Neural cell (in vitro differentiated cells): ENCODE results near the gene WWTR1. TPM values are rescaled to one million over a fixed set of nuclear protein-coding genes. Genes with fewer than 3 reads are reported as not detected.

Experiments
- H2AFZ ChIP-seq: fragments of 200-600, 300-800 bp; sonication (generic), shearing (Covaris generic); 2 replicates; pipeline ENCODE4 v1.6.0; 2014; ENCODE audit warnings: low read depth, mild to moderate bottlenecking, antibody characterized with exemption, low read length, moderate library complexity
- H3F3A ChIP-seq: fragments of 200-600 bp; shearing (Covaris generic); 2 replicates; pipeline ENCODE4 v1.6.1; 2016; ENCODE audit warnings: mild to moderate bottlenecking, moderate library complexity, mixed read lengths, antibody characterized with exemption, low read length; ENCODE audit not compliant: insufficient read depth, poor library complexity, severe bottlenecking
- H3K27ac ChIP-seq: fragments of 200-600, 300-800 bp; sonication (generic), shearing (Covaris generic); 2 replicates; pipeline ENCODE4 v1.5.1; 2014; ENCODE audit warnings: mild to moderate bottlenecking, low read length, moderate library complexity
- H3K27me3 ChIP-seq: fragments of 300-800, 200-600 bp; sonication (generic), shearing (Covaris generic); 2 replicates; pipeline ENCODE4 v1.6.0; 2014; ENCODE audit warnings: mild to moderate bottlenecking, low read depth, low read length, moderate library complexity; ENCODE audit not compliant: insufficient read depth
- H3K36me3 ChIP-seq: fragments of 300-800, 200-600 bp; sonication (generic), shearing (Covaris generic); 2 replicates; pipeline ENCODE4 v1.5.1; 2014; ENCODE audit warnings: mild to moderate bottlenecking, antibody characterized with exemption, low read length, moderate library complexity; ENCODE audit not compliant: insufficient read depth
- H3K4me2 ChIP-seq: fragments of 300-800, 200-600 bp; sonication (generic), shearing (Covaris generic); 2 replicates; pipeline ENCODE4 v1.6.0; 2014; ENCODE audit warnings: mild to moderate bottlenecking, low read length
- H3K4me3 ChIP-seq: fragments of 300-800, 200-600 bp; sonication (generic), shearing (Covaris generic); 2 replicates; pipeline ENCODE4 v1.5.1; 2014; ENCODE audit warnings: mild to moderate bottlenecking, low read length, moderate library complexity
- H3K79me2 ChIP-seq: fragments of 200-600 bp; shearing (Covaris generic); replicated peaks from 2 replicates; pipeline ENCODE4 v1.6.0; 2014; ENCODE audit warnings: mild to moderate bottlenecking, low read length, moderate library complexity; ENCODE audit not compliant: insufficient read depth
- H3K9ac ChIP-seq: fragments of 300-800, 200-600 bp; sonication (generic), shearing (Covaris generic); 2 replicates; pipeline ENCODE4 v1.6.1; 2016; ENCODE audit warnings: mild to moderate bottlenecking, low read length, mixed read lengths
- H3K9me2 ChIP-seq: fragments of 200-600 bp; shearing (Covaris generic); 2 replicates; pipeline ENCODE4 v1.6.1; 2016; ENCODE audit warnings: mild to moderate bottlenecking, low read length, mixed read lengths; ENCODE audit not compliant: insufficient read depth
- H3K9me3 ChIP-seq: fragments of 200-600, 300-800 bp; sonication (generic), shearing (Covaris generic); 2 replicates; pipeline ENCODE4 v1.6.1; 2016; ENCODE audit warnings: mild to moderate bottlenecking, mixed run types, low read length, moderate library complexity, mixed read lengths
- H4K20me1 ChIP-seq: fragments of 200-600 bp; shearing (Covaris generic); 2 replicates; pipeline ENCODE4 v1.6.1; 2016; ENCODE audit warnings: mild to moderate bottlenecking, mixed run types; ENCODE audit not compliant: insufficient read depth
- EP300 ChIP-seq: fragments of 450-650 bp; conservative IDR thresholded peaks from 2 replicates; pipeline ENCODE4 v1.6.1; 2014; ENCODE audit warnings: antibody characterized with exemption, mild to moderate bottlenecking, moderate library complexity; ENCODE audit not compliant: poor library complexity, severe bottlenecking
- EZH2 ChIP-seq: fragments of 200-600, 300-800 bp; shearing (Covaris generic), sonication (generic); IDR thresholded peaks from 2 replicates; pipeline ENCODE4 v1.6.1; 2014; ENCODE audit warnings: antibody characterized with exemption, low read length, borderline replicate concordance, mild to moderate bottlenecking; ENCODE audit not compliant: insufficient read depth, poor library complexity, severe bottlenecking
- MXI1 ChIP-seq: fragments of 450-650 bp; conservative IDR thresholded peaks from 2 replicates; pipeline ENCODE4 v1.6.1; 2014; ENCODE audit warnings: antibody characterized with exemption, mild to moderate bottlenecking; ENCODE audit not compliant: poor library complexity, severe bottlenecking
- POLR2AphosphoS5 ChIP-seq: IDR thresholded peaks from 2 replicates; pipeline ENCODE4 v1.6.1; 2012
- RAD21 ChIP-seq: fragments of 450-650 bp; conservative IDR thresholded peaks from 2 replicates; pipeline ENCODE4 v1.6.1; 2014; ENCODE audit warnings: antibody characterized with exemption, mild to moderate bottlenecking, moderate library complexity
- SMC3 ChIP-seq: fragments of 450-650 bp; conservative IDR thresholded peaks from 2 replicates; pipeline ENCODE4 v1.6.1; 2014; ENCODE audit warnings: antibody characterized with exemption, mild to moderate bottlenecking, moderate library complexity; ENCODE audit not compliant: poor library complexity
- TAF1 ChIP-seq: IDR thresholded peaks from 2 replicates; pipeline ENCODE4 v1.6.1; 2012; ENCODE audit warnings: low read depth
- polyA plus RNA-seq: library from polyadenylated mRNA; depleted of rRNA; stranded (reverse); fragments of >200 nt; gene quantifications from 2 replicates; pipeline ENCODE4 v1.2.3, GENCODE V29; 2014
- TF ChIP-seq, protein P1 (sequence below): fragments of 450-650 bp; IDR thresholded peaks from 2 replicates; pipeline ENCODE4 v1.5.1; 2014; ENCODE audit warnings: antibody characterized with exemption, mild to moderate bottlenecking, moderate library complexity; ENCODE audit not compliant: poor library complexity, severe bottlenecking
- TF ChIP-seq, protein P2 (sequence below): IDR thresholded peaks from 2 replicates; pipeline ENCODE4 v1.6.1; 2012; ENCODE audit warnings: borderline replicate concordance

WWTR1 gene
- polyA plus RNA-seq, 1 donor from 2014 or later = 0.97 TPM

DNA sequence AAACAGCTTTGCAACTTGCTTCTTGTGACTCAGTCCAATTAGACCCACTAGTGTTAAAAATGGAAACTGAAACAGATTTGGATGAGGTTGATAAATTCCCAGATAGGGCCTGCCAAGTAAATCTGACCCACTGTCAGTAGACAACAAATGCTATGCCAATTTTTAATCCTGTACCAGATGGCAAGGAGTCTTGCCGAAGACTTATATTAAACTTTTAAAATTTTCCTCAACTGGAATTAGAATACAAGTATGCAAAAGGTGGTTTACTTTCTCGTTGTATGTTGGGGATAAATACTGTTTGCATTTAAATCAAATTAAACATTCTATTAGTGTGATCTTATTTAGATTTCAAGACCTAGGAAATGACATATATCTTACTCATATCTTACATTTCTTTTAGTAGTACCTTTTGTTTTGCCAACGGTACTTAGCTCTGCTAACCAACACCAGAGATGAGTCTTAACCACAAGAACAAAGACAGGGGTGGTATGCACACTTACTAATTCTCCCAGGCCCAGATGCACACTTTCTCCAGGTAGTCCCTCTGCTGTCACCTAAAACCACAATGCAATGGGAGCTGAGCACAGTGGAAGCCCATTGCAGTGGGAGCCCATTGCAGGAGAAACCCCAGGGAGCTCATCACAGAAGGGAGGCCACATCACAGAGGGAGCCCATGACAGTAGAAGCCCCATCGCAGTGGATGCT is 77.8 kb downstream of the WWTR1 start (continued):
- TF ChIP-seq RAD21 = no peak
- TF ChIP-seq POLR2AphosphoS5 = no peak
- no peak for TF ChIP-seq SMC3
- TF ChIP-seq EZH2 = no peak

- H3K4me2 ChIP-seq = no peak overlapping the region
- H3F3A ChIP-seq = no peaks in the 10 kb centered on the region
- H3K4me3 ChIP-seq = no peak overlapping the region
- no peak overlapping the region for H3K9ac ChIP-seq
- no peaks in the 10 kb centered on the region for H3K36me3 ChIP-seq
- TF ChIP-seq EZH2 = no peak
- TF ChIP-seq, protein P1, sequence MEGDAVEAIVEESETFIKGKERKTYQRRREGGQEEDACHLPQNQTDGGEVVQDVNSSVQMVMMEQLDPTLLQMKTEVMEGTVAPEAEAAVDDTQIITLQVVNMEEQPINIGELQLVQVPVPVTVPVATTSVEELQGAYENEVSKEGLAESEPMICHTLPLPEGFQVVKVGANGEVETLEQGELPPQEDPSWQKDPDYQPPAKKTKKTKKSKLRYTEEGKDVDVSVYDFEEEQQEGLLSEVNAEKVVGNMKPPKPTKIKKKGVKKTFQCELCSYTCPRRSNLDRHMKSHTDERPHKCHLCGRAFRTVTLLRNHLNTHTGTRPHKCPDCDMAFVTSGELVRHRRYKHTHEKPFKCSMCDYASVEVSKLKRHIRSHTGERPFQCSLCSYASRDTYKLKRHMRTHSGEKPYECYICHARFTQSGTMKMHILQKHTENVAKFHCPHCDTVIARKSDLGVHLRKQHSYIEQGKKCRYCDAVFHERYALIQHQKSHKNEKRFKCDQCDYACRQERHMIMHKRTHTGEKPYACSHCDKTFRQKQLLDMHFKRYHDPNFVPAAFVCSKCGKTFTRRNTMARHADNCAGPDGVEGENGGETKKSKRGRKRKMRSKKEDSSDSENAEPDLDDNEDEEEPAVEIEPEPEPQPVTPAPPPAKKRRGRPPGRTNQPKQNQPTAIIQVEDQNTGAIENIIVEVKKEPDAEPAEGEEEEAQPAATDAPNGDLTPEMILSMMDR = no peak
- no peak for TF ChIP-seq POLR2AphosphoS5
- TF ChIP-seq, protein P2, sequence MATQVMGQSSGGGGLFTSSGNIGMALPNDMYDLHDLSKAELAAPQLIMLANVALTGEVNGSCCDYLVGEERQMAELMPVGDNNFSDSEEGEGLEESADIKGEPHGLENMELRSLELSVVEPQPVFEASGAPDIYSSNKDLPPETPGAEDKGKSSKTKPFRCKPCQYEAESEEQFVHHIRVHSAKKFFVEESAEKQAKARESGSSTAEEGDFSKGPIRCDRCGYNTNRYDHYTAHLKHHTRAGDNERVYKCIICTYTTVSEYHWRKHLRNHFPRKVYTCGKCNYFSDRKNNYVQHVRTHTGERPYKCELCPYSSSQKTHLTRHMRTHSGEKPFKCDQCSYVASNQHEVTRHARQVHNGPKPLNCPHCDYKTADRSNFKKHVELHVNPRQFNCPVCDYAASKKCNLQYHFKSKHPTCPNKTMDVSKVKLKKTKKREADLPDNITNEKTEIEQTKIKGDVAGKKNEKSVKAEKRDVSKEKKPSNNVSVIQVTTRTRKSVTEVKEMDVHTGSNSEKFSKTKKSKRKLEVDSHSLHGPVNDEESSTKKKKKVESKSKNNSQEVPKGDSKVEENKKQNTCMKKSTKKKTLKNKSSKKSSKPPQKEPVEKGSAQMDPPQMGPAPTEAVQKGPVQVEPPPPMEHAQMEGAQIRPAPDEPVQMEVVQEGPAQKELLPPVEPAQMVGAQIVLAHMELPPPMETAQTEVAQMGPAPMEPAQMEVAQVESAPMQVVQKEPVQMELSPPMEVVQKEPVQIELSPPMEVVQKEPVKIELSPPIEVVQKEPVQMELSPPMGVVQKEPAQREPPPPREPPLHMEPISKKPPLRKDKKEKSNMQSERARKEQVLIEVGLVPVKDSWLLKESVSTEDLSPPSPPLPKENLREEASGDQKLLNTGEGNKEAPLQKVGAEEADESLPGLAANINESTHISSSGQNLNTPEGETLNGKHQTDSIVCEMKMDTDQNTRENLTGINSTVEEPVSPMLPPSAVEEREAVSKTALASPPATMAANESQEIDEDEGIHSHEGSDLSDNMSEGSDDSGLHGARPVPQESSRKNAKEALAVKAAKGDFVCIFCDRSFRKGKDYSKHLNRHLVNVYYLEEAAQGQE = no peak
- TF ChIP-seq TAF1 = no peak
- TF ChIP-seq RAD21 = no peak
- no peak for TF ChIP-seq SMC3
- no peak for TF ChIP-seq MXI1
- no peak for TF ChIP-seq EP300
- no peaks in the 10 kb centered on the region for H3K9me3 ChIP-seq
- H3K9me2 ChIP-seq = no peaks in the 10 kb centered on the region
- no peak overlapping the region for H2AFZ ChIP-seq
- H3K79me2 ChIP-seq = no peaks in the 10 kb centered on the region
- no peaks in the 10 kb centered on the region for H4K20me1 ChIP-seq
- H3K27ac ChIP-seq = no peak overlapping the region
- H3K27me3 ChIP-seq = no peaks in the 10 kb centered on the region
Measured at GRCh38 chr3:149579161-149579560, 78.7 kb downstream of the WWTR1 start.

GRCh38 chr3:149577801-149578200 is 80.0 kb downstream of the WWTR1 start:
- Histone ChIP-seq H3K9me3 (no peaks in the 10 kb centered on the region), H3K36me3 (no peaks in the 10 kb centered on the region), H2AFZ (no peak overlapping the region), H3K4me3 (no peak overlapping the region), H3K9me2 (no peaks in the 10 kb centered on the region), H4K20me1 (no peaks in the 10 kb centered on the region), H3F3A (no peaks in the 10 kb centered on the region), H3K9ac (no peak overlapping the region), H3K4me2 (no peak overlapping the region), H3K27me3 (no peaks in the 10 kb centered on the region), H3K79me2 (no peaks in the 10 kb centered on the region), H3K27ac (no peak overlapping the region)
- TF ChIP-seq EP300 = no peak
- TF ChIP-seq, protein P2 = no peak
- TF ChIP-seq EZH2 = no peak
- TF ChIP-seq MXI1 = no peak
- TF ChIP-seq RAD21 = no peak
- TF ChIP-seq SMC3 = no peak
- no peak for TF ChIP-seq POLR2AphosphoS5
- TF ChIP-seq TAF1 = no peak
- TF ChIP-seq, protein P1 = no peak
